ENCODE measurements around the gene RAB11FIP4.

DNA sequence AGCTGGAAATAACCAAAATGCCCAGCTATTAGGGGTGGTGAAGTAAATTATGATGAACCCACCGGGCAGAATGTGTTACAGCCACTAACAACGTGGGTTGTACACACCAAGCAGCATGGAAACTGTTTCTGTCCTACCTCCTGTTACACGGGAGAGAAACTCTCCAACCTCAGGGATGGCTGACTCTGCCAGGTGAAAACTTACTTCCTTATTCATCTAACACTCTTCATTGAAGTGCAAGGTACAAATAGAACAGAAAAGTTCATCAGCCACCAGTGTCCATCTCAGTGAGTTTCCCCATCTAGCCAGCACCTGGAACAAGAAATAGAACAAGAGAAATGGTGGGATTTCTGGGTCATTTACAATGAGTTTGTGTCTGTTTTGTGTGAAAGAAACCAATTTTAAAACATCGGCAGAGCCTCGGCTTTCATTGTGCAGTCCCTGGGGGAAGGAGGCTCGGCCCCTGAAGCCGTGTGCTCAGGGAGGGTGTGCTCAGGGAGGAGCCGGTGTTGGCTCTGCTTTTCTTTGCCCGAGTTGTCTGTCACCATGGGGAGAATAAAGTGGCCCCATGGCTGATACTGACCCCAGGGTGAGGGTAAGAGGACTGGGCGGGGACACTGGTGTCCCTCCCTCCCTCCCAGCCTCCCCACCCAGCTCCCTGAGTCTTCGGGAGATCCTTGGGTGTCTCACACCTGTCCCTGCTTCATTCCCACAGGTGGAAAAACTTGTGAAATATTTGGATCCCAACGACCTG, 39.8 kb downstream of the RAB11FIP4 start:
- TF ChIP-seq, protein P1, sequence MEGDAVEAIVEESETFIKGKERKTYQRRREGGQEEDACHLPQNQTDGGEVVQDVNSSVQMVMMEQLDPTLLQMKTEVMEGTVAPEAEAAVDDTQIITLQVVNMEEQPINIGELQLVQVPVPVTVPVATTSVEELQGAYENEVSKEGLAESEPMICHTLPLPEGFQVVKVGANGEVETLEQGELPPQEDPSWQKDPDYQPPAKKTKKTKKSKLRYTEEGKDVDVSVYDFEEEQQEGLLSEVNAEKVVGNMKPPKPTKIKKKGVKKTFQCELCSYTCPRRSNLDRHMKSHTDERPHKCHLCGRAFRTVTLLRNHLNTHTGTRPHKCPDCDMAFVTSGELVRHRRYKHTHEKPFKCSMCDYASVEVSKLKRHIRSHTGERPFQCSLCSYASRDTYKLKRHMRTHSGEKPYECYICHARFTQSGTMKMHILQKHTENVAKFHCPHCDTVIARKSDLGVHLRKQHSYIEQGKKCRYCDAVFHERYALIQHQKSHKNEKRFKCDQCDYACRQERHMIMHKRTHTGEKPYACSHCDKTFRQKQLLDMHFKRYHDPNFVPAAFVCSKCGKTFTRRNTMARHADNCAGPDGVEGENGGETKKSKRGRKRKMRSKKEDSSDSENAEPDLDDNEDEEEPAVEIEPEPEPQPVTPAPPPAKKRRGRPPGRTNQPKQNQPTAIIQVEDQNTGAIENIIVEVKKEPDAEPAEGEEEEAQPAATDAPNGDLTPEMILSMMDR (IDR thresholded peaks at IDR 0.05), result no peak
- no peak for TF ChIP-seq POLR2A (IDR thresholded peaks at IDR 0.05)
